ENCODE data around the gene KRT31.
"Not testable (repeated sequence)": the region's sequence is repeated elsewhere in the genome, so short reads cannot be mapped to it uniquely, and the experiment has no call there.

The KRT31 gene

GRCh38 chr17:41396996-41397660 lies at the start of gene KRT31:
TSS of gene KRT31 (minus strand) at chr17:41397608. CDS start at chr17:41397539, 69 bp downstream.
- DNase-seq, result no peak

GRCh38 chr17:41446806-41447205 lies 49.4 kb upstream of the KRT31 start:
- no peak for DNase-seq

DNA sequence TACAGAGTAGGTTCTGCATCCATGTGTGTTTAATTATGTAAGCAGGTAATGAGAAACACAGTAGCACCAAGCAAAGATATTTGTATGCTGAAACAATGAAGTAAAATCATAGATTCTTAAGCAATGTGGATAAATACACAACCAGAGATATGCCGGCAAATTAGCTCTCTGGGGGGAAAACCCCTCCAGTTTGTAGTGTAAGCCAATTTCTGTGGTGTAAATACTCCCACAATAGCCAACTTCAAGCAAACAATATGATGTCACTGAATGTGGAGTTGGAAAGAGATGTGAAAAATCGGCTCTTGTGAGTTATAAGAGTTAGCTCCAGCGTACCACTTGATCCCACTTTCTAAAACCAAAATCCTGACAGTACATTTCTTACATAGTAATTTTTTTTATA lies 47.2 kb upstream of the KRT31 start:
- DNase-seq, result no peak

- DNase-seq, result no peak
These were observed 46.8 kb upstream of the KRT31 start for GRCh38 chr17:41444186-41444585.

GRCh38 chr17:41442739-41443138 lies 45.3 kb upstream of the KRT31 start:
- no peak for DNase-seq

DNA sequence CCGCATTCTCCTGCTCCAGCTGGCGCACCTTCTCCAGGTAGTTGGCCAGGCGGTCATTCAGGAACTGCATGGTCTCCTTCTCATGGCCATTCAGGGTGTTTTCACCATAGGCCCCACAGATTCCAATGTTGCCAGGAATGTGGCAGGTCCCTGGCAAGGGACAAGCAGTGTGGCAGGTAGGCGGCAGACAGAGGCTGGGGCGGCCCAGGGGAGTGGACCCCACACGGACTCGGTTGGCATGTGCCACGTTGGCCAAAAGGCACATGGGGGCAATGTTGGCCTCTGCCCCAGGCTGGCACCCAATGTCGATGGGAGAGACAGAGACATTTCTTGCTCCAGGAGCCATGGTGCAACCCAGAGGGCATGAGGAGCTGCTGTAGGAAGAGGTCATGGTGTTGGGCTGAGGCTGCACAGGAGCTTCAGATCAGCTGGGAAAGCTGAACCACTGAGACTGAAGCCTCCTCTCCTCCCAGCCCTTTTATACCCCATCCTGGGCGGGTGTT lies 43.2 kb upstream of the KRT31 start, which contains the start of gene KRT38:
KRT38 (minus strand) TSS at position 453 of the 503 bp plus-strand sequence; CDS start at position 391, 62 bp downstream.
- DNase-seq, result no peak

GRCh38 chr17:41439375-41439774 lies 42.0 kb upstream of the KRT31 start:
- no peak for DNase-seq

- DNase-seq, result no peak
These were observed 40.4 kb upstream of the KRT31 start for GRCh38 chr17:41437769-41438168.

- DNase-seq, result no peak
These were observed 39.8 kb upstream of the KRT31 start for GRCh38 chr17:41437254-41437653.

DNA sequence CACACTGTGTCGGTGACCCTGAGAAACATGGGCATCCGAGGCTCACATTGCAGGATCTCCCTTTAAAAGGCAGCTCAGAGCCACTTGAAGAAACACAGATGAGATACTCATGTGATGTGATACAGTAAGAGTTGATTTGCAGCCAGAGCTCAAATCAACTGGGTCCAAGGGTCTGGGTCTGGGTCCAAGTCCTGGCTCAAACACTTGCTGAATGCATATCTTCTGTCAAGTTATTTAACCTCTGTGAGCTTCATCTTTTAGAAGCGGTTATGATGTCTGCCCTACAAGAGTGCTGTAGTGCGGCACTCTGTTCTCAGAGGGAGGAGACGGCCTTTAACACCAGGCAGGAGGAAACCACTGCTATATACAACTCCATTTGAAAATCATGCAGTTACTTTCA lies 37.0 kb upstream of the KRT31 start:
- no peak for DNase-seq

DNA sequence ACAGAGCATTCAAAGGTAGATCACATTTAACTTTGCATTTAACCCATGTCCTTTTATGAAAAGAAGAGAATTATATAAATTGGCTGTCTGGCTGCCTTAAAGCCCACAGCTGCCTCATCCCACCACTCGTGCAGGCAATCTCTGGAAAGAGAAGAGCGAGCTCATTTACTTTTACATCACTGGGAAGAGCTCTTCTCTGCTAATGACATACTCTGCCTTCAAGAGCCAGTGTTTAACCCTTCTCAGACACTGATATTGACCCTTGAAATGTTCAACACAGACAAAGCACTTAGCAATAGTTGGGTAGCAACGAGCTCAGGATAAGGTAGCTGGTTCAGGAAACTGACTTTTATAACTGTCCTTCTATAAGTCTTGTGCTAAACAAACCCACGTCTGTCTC lies 36.6 kb upstream of the KRT31 start:
- DNase-seq, result no peak

DNA sequence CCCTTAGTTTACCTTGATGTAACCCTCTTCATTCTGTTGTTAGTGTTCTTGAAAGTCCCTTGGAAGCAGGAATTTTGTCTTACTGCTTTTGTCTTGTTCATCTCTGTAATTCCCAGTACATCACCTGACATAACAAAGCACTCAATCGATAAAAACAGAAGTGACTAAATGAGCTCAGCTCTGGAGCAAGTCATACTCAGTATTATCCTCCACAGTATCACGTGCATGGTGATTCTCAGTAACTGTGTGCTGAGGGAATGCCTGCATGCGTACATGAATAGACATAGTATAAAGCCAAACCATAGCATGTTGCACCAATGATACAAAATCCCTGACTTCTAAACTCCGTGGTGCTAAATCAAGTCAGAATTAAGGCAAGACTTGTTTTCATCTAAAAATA lies 36.2 kb upstream of the KRT31 start:
- DNase-seq, result no peak

GRCh38 chr17:41430376-41430775 lies 33.0 kb upstream of the KRT31 start:
- DNase-seq, result not testable (repeated sequence)

GRCh38 chr17:41429667-41430066 lies 32.3 kb upstream of the KRT31 start:
- no peak for DNase-seq

DNA sequence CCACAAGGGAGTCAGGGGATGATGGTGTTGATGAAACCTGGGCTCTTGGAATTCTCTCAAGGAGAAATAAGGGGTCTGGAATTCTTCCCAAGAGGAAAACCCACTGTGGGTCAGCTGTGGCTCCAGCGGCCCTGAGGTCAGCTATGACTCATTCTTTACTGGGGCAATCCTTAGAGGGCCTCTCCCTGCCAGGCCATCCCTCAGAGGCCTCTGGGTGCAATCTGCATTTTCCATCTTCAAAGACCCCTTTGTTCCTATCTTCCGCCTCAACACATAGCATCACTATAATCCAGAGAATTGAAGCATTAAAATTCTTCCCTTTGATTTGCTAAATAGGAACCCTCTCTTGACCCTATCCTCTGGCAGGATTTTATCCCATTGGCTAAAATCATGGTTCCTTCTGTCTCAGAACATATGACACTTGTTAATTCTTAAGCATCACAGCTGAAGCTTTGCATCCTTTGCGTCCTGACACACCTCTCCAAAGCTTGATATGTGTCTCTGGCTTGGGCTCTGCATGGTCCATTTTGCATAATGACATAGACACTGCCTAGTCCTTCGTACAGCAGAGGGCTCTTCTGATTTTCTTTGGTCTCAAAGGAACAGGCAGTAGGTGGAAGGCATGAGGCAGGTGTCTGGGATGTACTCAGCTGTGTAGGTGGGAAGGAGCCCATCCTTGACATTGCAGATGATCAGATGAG lies 31.3 kb upstream of the KRT31 start:
- no peak for DNase-seq

- DNase-seq, result no peak
These were observed 26.8 kb upstream of the KRT31 start, which contains the start of gene KRT37 for GRCh38 chr17:41424111-41424635. TSS of gene KRT37 (minus strand) at chr17:41424585. CDS start at chr17:41424523, 62 bp downstream.

DNA sequence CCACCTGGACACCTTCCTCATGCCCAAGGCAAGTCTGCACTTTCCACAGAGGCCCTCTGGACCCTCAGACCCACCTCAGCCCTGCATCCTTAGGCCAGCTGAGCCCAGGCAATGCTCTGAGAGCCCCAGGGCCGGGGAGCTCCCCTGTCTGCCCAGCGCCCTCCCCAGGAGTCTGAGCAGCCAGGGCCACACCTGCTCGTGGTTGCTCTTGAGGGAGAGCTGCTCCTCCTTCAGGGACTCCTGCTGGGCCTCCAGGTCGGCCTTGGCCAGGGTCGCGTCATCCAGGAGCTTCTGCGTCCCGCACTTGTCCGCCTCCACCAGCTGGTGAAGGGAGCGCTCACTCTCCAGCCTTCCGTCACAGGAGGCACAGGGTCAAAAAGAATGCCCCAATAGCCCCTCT lies 25.2 kb upstream of the KRT31 start:
- DNase-seq, result not testable (repeated sequence)

- no peak for DNase-seq
These were observed 24.2 kb upstream of the KRT31 start for GRCh38 chr17:41421617-41422016.

DNA sequence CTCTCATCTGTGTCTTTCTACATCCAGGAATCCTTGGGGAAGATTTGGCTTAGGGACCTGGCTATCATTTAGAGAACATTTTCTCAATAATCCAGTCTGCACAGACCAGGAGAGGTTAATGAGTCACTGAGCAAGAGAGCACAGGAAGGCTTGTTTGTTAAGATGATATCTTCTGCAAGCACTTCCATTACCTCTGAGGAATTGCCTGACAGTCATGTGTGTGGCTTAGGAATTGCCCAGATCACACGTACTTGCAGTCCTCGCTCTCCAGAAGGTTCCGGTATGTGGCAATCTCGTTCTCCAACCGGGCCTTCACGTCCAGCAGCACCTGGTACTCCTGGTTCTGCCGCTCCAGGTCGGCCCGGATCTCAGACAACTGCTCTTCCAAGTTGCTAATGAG lies 23.7 kb upstream of the KRT31 start:
- DNase-seq, result no peak

GRCh38 chr17:41420134-41420533 lies 22.7 kb upstream of the KRT31 start:
- DNase-seq, result no peak

GRCh38 chr17:41419716-41420115 lies 22.3 kb upstream of the KRT31 start:
- DNase-seq, result no peak

GRCh38 chr17:41418116-41418860 lies 20.9 kb upstream of the KRT31 start:
- DNase-seq, result no peak

GRCh38 chr17:41417576-41418015 lies 20.2 kb upstream of the KRT31 start:
- no peak for DNase-seq
